ENCODE data around the gene RCSD1. TPM values are rescaled to one million over a fixed set of nuclear protein-coding genes. Genes with fewer than 3 reads are reported as not detected.
A peak's percentile ranks its signal among the peaks of the same experiment; 100 is the strongest.

RCSD1 gene
- total and polyA plus RNA-seq, 2 of the 13 experiments (the other 11 are each of a cell fraction or from before 2014, with no cell fraction given): not detected

- TF ChIP-seq ZNF609 (CRISPR knock-in tag; IDR thresholded peaks at IDR 0.05; ENCODE audit: borderline replicate concordance): peak; percentile 37; the same call in 1 of the 2 replicates
- TF ChIP-seq ETV5 (CRISPR knock-in tag; IDR thresholded peaks at IDR 0.05; ENCODE audit: borderline replicate concordance): peak; percentile 54
- TF ChIP-seq ZNF816 (CRISPR knock-in tag; IDR thresholded peaks at IDR 0.05; ENCODE audit: borderline replicate concordance): no peak
- TF ChIP-seq ZNF687 (CRISPR knock-in tag; IDR thresholded peaks at IDR 0.05): peak; percentile 45
- peak; percentile 84 for TF ChIP-seq TBX2 (CRISPR knock-in tag; IDR thresholded peaks at IDR 0.05; ENCODE audit: borderline replicate concordance)
- TF ChIP-seq CBFB (CRISPR knock-in tag; IDR thresholded peaks at IDR 0.05): peak; percentile 98
- TF ChIP-seq PATZ1 (CRISPR knock-in tag; IDR thresholded peaks at IDR 0.05): peak; percentile 58
- TF ChIP-seq BCLAF1 (IDR thresholded peaks at IDR 0.05): no peak
- peak; percentile 81 for TF ChIP-seq ZFY (CRISPR knock-in tag; IDR thresholded peaks at IDR 0.05)
- TF ChIP-seq HOXA3 (CRISPR knock-in tag; IDR thresholded peaks at IDR 0.05): 0 out of 2 replicates have a peak, but pooled peaks have one; percentile 29
- no peak for TF ChIP-seq MED1 (CRISPR knock-in tag; IDR thresholded peaks at IDR 0.05)
- peak; percentile 42; the same call in 1 of the 2 replicates for TF ChIP-seq GATAD2A (CRISPR knock-in tag; IDR thresholded peaks at IDR 0.05)
- TF ChIP-seq ELF3 (CRISPR knock-in tag; IDR thresholded peaks at IDR 0.05): 0 out of 2 replicates have a peak, but pooled peaks have one; percentile 32
- no peak for TF ChIP-seq NFIB (CRISPR knock-in tag; IDR thresholded peaks at IDR 0.05; ENCODE audit: borderline replicate concordance)
- TF ChIP-seq ZNF614 (CRISPR knock-in tag; IDR thresholded peaks at IDR 0.05; ENCODE audit: borderline replicate concordance): 0 out of 2 replicates have a peak, but pooled peaks have one; percentile 17
Observed at GRCh38 chr1:167627865-167628641, 2.0 kb upstream of the RCSD1 start (continued).
